ENCODE data around the gene USP21. TPM values are rescaled to one million over a fixed set of nuclear protein-coding genes. Genes with fewer than 3 reads are reported as not detected.

The USP21 gene
- total and polyA plus RNA-seq, 2 of the 8 experiments (the other 6 are each of a cell fraction or from before 2014, with no cell fraction given) = 23.9 to 36.3 TPM

- Histone ChIP-seq H3K79me1 (ENCODE audit: low read depth, low read length) (peaks cover 6% of the 10 kb centered on the region; the same call in 1 of the 2 replicates), H3K18ac (ENCODE audit: extremely low read depth, low read length) (no peak overlapping the region), H4K5ac (ENCODE audit: insufficient read length, low read depth, low read length) (no peak overlapping the region), H4K8ac (ENCODE audit: extremely low read depth, insufficient read depth, low read length) (no peak overlapping the region), H3K27me3 (replicated peaks in 1 of 4; ENCODE audit: control insufficient read depth in 3 of 4, extremely low read depth in 1 of 4, insufficient read depth in 3 of 4, low read length in 3 of 4) (no peaks in the 10 kb centered on the region), H3K23me2 (ENCODE audit: low read depth, low read length) (peaks cover 2% of the 10 kb centered on the region), H2BK5ac (ENCODE audit: low read depth, low read length) (no peak overlapping the region), H3K4me3 (ENCODE audit: extremely low read depth in 1 of 4, insufficient read depth in 2 of 4, low read depth in 3 of 4, low read length in 4 of 4) (no peak overlapping the region), H2BK120ac (replicated peaks; ENCODE audit: low read depth, low read length) (no peak overlapping the region), H2AK5ac (ENCODE audit: low read depth, low read length) (no peak overlapping the region), H4K20me1 (replicated peaks in 1 of 2; ENCODE audit: control insufficient read depth in 1 of 2, insufficient read depth in 2 of 2, low read length in 2 of 2) (peaks cover 0 to 1% of the 10 kb centered on the region in 2 experiments), H4K91ac (replicated peaks; ENCODE audit: insufficient read length, low read length) (no peak overlapping the region), H3K4me2 (ENCODE audit: insufficient read depth in 1 of 2, low read depth in 2 of 2, low read length in 2 of 2) (no peak overlapping the region), H3K36me3 (ENCODE audit: control insufficient read depth in 2 of 4, insufficient read depth in 4 of 4, low read length in 3 of 4) (no peaks in the 10 kb centered on the region; a peak in 1 of 8 replicates), H2BK12ac (ENCODE audit: low read depth, low read length) (no peak overlapping the region), H3K14ac (ENCODE audit: insufficient read length) (no peak overlapping the region), H2AFZ (ENCODE audit: low read length) (no peak overlapping the region), H3K79me2 (ENCODE audit: control insufficient read depth in 1 of 2, insufficient read depth in 2 of 2, low read length in 2 of 2) (peaks cover 0 to 10% of the 10 kb centered on the region in 2 experiments; a peak in 2 of 4 replicates), H2BK20ac (ENCODE audit: low read length) (no peak overlapping the region), H2BK15ac (ENCODE audit: low read length) (no peak overlapping the region), H3K27ac (ENCODE audit: low read depth, low read length) (no peak overlapping the region), H3K56ac (replicated peaks; ENCODE audit: insufficient read length, low read depth, low read length) (no peak overlapping the region), H3K23ac (ENCODE audit: insufficient read length) (no peak overlapping the region), H3K4ac (replicated peaks; ENCODE audit: insufficient read length, low read depth, low read length) (no peak overlapping the region), H3K9ac (replicated peaks in 1 of 4; ENCODE audit: extremely low read depth in 1 of 4, low read depth in 3 of 4, low read length in 3 of 4) (no peak overlapping the region), H3K4me1 (replicated peaks in 1 of 4; ENCODE audit: control insufficient read depth in 3 of 4, insufficient read depth in 4 of 4, low read length in 3 of 4) (no peaks in the 10 kb centered on the region), H3K9me3 (ENCODE audit: insufficient read depth in 2 of 2, low read depth in 1 of 2, low read length in 1 of 2) (no peaks in the 10 kb centered on the region)
- DNase-seq (ENCODE audit: low read depth in 1 of 2, low spot score in 2 of 2) = no peak
- POLR2A ChIA-PET (ENCODE audit: partially characterized antibody) = interaction anchor here (0.7 to 9.6 kb wide), 4 partner anchors 11 to 62 kb away, joined by 3 to 130 read pairs (median 4); partner anchors contain the start of genes UFC1 and USP21
- no peak for FAIRE-seq
- CTCF ChIA-PET (ENCODE audit: partially characterized antibody) = interaction anchor here (0.6 to 7.3 kb wide), 20 partner anchors 8 to 520 kb away, joined by 3 to 58 read pairs (median 4); partner anchors contain the start of genes ADAMTS4, ARHGAP30, ITLN2 and KLHDC9
- WGBS, 2 experiments (ENCODE audit: extremely low coverage in 1 of 2, insufficient coverage in 1 of 2, insufficient read length in 1 of 2, insufficient replicate concordance in 2 of 2, low coverage in 1 of 2, low lambda C conversion rate in 2 of 2, missing lambda C conversion rate in 1 of 2) = 81% methylated on average over 1 of the region's 1 CpG; no CpG with 5 or more reads in 1 of the 2 experiments
- TF ChIP-seq CTCF (IDR thresholded peaks at IDR 0.05; ENCODE audit: control extremely low read depth in 1 of 3, insufficient read depth in 1 of 3, low read depth in 1 of 3, low read length in 3 of 3) = no peak
- TF ChIP-seq EZH2 (IDR thresholded peaks at IDR 0.05; ENCODE audit: low read depth, low read length, severe bottlenecking) = no peak
- TF ChIP-seq SIRT6 (IDR thresholded peaks at IDR 0.05; ENCODE audit: low read length) = no peak
- no peak for TF ChIP-seq EGR1 (IDR thresholded peaks at IDR 0.05; ENCODE audit: borderline replicate concordance, low read depth, low read length)
- no peak for TF ChIP-seq ZNF274 (IDR thresholded peaks at IDR 0.05; ENCODE audit: borderline replicate concordance, extremely low read depth, low read length)
- TF ChIP-seq JUND (IDR thresholded peaks at IDR 0.05; ENCODE audit: low read length) = no peak
- TF ChIP-seq CHD2 (IDR thresholded peaks at IDR 0.05; ENCODE audit: low read length) = no peak
- no peak for TF ChIP-seq GTF2F1 (IDR thresholded peaks at IDR 0.05; ENCODE audit: borderline replicate concordance, low read depth, low read length)
- TF ChIP-seq ATF3 (IDR thresholded peaks at IDR 0.05; ENCODE audit: insufficient read depth, low read depth, low read length) = no peak
- TF ChIP-seq CEBPB (IDR thresholded peaks at IDR 0.05; ENCODE audit: low read depth, low read length) = no peak
- TF ChIP-seq SUZ12 (IDR thresholded peaks at IDR 0.05; ENCODE audit: low read length) = no peak
- no peak for TF ChIP-seq SP1 (IDR thresholded peaks at IDR 0.05; ENCODE audit: low read depth, low read length)
These were observed 20.9 kb upstream of the USP21 start for GRCh38 chr1:161138431-161138830.
